Measurements from ENCODE around the gene DUSP22.

DUSP22 gene

DNA sequence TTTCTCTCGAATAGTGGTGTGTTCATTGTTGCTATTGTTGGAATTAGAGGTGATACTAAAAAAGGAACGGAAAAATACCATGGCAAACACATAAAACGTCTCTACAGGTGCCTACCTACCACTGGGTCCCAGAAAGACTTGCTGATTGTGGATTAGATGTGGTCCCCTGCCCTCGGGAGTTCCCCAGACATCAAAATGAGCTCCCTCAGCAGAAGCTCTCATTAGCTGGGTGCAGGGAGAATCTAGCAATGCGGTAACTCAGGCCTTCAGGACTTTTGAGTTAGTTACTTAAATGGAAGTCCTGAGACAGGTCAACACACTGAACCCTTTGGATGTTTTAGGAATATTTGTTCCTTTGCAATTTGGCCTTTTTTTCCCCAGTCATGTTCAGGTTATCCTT is 105.3 kb downstream of the DUSP22 start:
- TF ChIP-seq, protein P1, sequence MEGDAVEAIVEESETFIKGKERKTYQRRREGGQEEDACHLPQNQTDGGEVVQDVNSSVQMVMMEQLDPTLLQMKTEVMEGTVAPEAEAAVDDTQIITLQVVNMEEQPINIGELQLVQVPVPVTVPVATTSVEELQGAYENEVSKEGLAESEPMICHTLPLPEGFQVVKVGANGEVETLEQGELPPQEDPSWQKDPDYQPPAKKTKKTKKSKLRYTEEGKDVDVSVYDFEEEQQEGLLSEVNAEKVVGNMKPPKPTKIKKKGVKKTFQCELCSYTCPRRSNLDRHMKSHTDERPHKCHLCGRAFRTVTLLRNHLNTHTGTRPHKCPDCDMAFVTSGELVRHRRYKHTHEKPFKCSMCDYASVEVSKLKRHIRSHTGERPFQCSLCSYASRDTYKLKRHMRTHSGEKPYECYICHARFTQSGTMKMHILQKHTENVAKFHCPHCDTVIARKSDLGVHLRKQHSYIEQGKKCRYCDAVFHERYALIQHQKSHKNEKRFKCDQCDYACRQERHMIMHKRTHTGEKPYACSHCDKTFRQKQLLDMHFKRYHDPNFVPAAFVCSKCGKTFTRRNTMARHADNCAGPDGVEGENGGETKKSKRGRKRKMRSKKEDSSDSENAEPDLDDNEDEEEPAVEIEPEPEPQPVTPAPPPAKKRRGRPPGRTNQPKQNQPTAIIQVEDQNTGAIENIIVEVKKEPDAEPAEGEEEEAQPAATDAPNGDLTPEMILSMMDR (IDR thresholded peaks at IDR 0.05; ENCODE audit: insufficient read depth, low read length, poor library complexity, severe bottlenecking): no peak
- H3K4me3 ChIP-seq (replicated peaks; ENCODE audit: low read depth, low read length): no peak overlapping the region
- no peak for DNase-seq (ENCODE audit: extremely low read depth, insufficient read length)
- peaks cover 62% of the 10 kb centered on the region for H3K36me3 ChIP-seq (ENCODE audit: control insufficient read depth, insufficient read depth, low read length)
- no peaks in the 10 kb centered on the region for H3K27me3 ChIP-seq (replicated peaks; ENCODE audit: control insufficient read depth, insufficient read depth, low read length)

DNA sequence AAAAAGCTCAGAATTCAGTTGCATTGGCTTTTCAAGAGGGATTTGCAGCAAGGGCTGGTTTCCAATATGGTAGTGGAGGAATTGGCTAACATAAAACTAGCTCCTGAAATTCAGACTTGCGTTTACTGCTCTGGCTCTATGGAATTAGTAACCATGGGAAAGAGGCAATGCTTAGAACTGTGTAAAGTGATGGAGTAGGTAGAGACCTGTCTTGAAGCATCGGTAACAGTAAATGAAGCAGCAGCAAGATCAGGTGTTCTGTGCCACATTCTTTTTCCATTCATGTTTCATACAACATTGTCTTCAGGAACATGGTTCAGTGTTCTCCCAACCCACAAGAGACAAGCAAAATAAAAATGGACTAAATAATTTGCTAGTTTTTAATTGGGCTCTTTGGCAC is 105.8 kb downstream of the DUSP22 start:
- Histone ChIP-seq H3K4me3 (replicated peaks; ENCODE audit: low read depth, low read length) (0 out of 2 replicates have a peak overlapping the region, but pooled peaks have one; percentile 6), H3K27me3 (replicated peaks; ENCODE audit: control insufficient read depth, insufficient read depth, low read length) (no peaks in the 10 kb centered on the region), H3K36me3 (ENCODE audit: control insufficient read depth, insufficient read depth, low read length) (peaks cover 61% of the 10 kb centered on the region)
- DNase-seq (ENCODE audit: extremely low read depth, insufficient read length): no peak
- TF ChIP-seq, protein P1 (IDR thresholded peaks at IDR 0.05; ENCODE audit: insufficient read depth, low read length, poor library complexity, severe bottlenecking): no peak

DNA sequence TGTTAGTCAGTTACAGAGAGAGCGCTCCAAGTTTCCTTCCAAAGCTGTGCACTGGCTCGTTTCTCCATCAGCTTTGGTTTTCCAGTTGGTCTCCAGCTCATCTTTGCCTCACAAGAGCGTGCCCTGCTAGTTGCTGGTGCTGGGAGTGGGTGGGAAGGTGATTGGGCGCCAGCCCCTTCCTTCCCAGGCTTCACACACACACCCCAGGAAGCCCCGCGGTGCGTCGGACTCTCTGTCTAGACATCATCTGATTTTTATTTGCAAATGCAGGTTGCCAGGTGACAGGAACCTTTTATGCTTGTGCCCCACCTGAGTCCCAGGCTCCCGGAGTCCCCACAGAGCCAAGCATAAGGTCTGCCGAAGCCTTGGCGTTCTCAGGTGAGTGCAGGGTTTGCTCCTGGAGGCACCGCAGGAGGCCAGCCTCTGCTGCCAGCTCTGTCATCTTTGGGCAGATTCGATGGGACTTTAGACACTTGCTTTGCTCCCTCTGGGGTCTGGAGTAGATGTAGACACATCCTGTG is 106.3 kb downstream of the DUSP22 start:
- DNase-seq (ENCODE audit: extremely low read depth, insufficient read length): no peak
- H3K27me3 ChIP-seq (replicated peaks; ENCODE audit: control insufficient read depth, insufficient read depth, low read length): no peaks in the 10 kb centered on the region
- TF ChIP-seq, protein P1 (IDR thresholded peaks at IDR 0.05; ENCODE audit: insufficient read depth, low read length, poor library complexity, severe bottlenecking): no peak
- H3K36me3 ChIP-seq (ENCODE audit: control insufficient read depth, insufficient read depth, low read length): peaks cover 62% of the 10 kb centered on the region
- H3K4me3 ChIP-seq (replicated peaks; ENCODE audit: low read depth, low read length): peak overlapping the region; percentile 29; the same call in 1 of the 2 replicates

- Histone ChIP-seq H3K36me3 (ENCODE audit: control insufficient read depth, insufficient read depth, low read length) (peaks cover 63% of the 10 kb centered on the region), H3K4me3 (replicated peaks; ENCODE audit: low read depth, low read length) (no peak overlapping the region; the same call in 1 of the 2 replicates)
Measured at GRCh38 chr6:399785-400534, 107.7 kb downstream of the DUSP22 start.

DNA sequence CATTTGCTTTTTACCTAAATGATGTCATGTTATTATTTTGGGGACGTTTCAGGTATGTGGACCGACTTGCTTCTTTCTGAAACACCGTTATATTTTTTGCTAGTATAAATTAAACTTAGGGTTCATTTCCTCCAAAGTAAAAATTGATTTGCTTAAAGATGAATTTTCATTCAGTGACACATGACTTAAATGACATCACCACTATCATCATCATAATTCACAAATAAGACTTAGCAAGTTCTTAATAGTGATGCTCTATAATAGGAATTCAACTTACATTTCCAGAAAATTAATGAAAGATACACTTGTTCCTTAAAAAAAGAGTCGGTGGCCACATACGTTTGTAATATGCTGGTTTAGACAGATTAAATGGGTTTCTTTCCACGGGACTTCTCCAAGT is 108.5 kb downstream of the DUSP22 start:
- no peak for DNase-seq (ENCODE audit: extremely low read depth, insufficient read length)
- no peak overlapping the region for H3K4me3 ChIP-seq (replicated peaks; ENCODE audit: low read depth, low read length)
- no peaks in the 10 kb centered on the region for H3K27me3 ChIP-seq (replicated peaks; ENCODE audit: control insufficient read depth, insufficient read depth, low read length)
- H3K36me3 ChIP-seq (ENCODE audit: control insufficient read depth, insufficient read depth, low read length): peaks cover 63% of the 10 kb centered on the region
- TF ChIP-seq, protein P1 (IDR thresholded peaks at IDR 0.05; ENCODE audit: insufficient read depth, low read length, poor library complexity, severe bottlenecking): no peak

More at GRCh38 chr6:399785-400534, 107.7 kb downstream of the DUSP22 start:
- DNase-seq (ENCODE audit: extremely low read depth, insufficient read length): no peak
- TF ChIP-seq, protein P1 (IDR thresholded peaks at IDR 0.05; ENCODE audit: insufficient read depth, low read length, poor library complexity, severe bottlenecking): no peak
- no peaks in the 10 kb centered on the region for H3K27me3 ChIP-seq (replicated peaks; ENCODE audit: control insufficient read depth, insufficient read depth, low read length)
